ENCODE data around the gene KCNRG.

KCNRG gene, protein sequence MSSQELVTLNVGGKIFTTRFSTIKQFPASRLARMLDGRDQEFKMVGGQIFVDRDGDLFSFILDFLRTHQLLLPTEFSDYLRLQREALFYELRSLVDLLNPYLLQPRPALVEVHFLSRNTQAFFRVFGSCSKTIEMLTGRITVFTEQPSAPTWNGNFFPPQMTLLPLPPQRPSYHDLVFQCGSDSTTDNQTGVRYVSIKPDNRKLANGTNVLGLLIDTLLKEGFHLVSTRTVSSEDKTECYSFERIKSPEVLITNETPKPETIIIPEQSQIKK

DNA sequence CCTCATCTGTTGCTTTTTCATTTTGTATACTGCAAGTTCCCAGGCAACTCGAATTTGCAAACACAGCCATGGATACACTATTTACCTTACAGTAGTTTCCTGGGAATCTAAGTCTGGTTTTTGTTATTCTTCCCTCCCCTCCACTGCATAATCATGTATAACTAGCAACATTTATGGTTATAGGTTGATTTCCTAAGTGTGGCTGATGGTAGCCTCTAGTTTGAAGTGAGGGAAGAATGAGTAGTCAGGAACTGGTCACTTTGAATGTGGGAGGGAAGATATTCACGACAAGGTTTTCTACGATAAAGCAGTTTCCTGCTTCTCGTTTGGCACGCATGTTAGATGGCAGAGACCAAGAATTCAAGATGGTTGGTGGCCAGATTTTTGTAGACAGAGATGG is at the start of gene KCNRG:
TSS of gene KCNRG (plus strand) at position 187 of the 400 bp plus-strand sequence. CDS start at position 237, 50 bp downstream.
- H3K4me3 ChIP-seq (ENCODE audit: low read depth, low read length) = no peak within 1 kb of the TSS
- TF ChIP-seq, protein P1, sequence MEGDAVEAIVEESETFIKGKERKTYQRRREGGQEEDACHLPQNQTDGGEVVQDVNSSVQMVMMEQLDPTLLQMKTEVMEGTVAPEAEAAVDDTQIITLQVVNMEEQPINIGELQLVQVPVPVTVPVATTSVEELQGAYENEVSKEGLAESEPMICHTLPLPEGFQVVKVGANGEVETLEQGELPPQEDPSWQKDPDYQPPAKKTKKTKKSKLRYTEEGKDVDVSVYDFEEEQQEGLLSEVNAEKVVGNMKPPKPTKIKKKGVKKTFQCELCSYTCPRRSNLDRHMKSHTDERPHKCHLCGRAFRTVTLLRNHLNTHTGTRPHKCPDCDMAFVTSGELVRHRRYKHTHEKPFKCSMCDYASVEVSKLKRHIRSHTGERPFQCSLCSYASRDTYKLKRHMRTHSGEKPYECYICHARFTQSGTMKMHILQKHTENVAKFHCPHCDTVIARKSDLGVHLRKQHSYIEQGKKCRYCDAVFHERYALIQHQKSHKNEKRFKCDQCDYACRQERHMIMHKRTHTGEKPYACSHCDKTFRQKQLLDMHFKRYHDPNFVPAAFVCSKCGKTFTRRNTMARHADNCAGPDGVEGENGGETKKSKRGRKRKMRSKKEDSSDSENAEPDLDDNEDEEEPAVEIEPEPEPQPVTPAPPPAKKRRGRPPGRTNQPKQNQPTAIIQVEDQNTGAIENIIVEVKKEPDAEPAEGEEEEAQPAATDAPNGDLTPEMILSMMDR (conservative IDR thresholded peaks at IDR 0.05; ENCODE audit: low read depth, low read length) = no peak
- no peak for DNase-seq (ENCODE audit: low read depth)

DNA sequence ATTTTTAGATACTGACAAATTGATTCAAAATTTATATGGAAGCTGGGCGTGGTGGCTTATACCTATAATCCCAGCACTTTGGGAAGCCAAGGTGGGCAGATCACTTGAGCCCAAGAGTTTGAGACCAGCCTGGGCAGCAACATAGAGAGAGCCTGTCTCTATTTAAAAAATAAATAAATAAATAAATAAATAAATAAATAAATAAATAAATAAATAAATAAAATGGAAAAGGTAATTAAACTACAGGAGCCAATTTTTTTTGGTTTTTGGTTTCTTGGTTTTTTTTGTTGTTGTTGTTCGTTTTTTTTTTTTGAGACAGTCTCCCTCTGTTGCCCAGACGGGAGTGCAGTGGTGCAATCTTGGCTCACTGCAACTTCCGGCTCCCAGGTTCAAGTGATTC is 47.8 kb upstream of the KCNRG start:
- TF ChIP-seq, protein P1 (conservative IDR thresholded peaks at IDR 0.05; ENCODE audit: low read depth, low read length) = no peak
- no peak for DNase-seq (ENCODE audit: low read depth)
- no peak overlapping the region for H3K4me3 ChIP-seq (ENCODE audit: low read depth, low read length)

DNA sequence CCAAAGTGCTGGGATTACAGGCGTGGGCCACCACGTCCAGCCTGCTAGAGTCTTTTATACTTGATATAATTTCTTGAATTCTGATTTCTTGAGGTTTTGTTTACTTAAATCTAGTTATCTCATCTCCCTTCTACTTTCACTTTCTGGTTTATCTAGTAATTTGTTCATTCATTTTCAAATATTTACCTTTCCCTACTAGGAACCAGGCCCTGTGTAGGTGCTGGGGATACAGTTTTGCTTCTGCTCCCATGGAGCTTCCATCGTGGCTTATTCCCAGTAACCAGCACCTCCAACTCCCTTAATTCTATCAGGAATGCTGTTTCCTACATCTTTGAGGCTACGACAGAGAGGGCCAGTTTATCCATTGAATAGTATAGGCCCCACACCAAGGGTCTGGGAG is 42.5 kb upstream of the KCNRG start:
- no peak overlapping the region for H3K4me3 ChIP-seq (ENCODE audit: low read depth, low read length)
- TF ChIP-seq, protein P1 (conservative IDR thresholded peaks at IDR 0.05; ENCODE audit: low read depth, low read length) = no peak
- DNase-seq (ENCODE audit: low read depth) = no peak

- TF ChIP-seq, protein P1 (conservative IDR thresholded peaks at IDR 0.05; ENCODE audit: low read depth, low read length) = no peak
- DNase-seq (ENCODE audit: low read depth) = no peak
- H3K4me3 ChIP-seq (ENCODE audit: low read depth, low read length) = no peak overlapping the region
These were observed 39.4 kb upstream of the KCNRG start for GRCh38 chr13:49975826-49976225.

GRCh38 chr13:49976314-49977258 is 38.7 kb upstream of the KCNRG start:
- TF ChIP-seq, protein P1 (conservative IDR thresholded peaks at IDR 0.05; ENCODE audit: low read depth, low read length) = peak; percentile 98
- peak; percentile 85 for DNase-seq (ENCODE audit: low read depth)
- H3K4me3 ChIP-seq (ENCODE audit: low read depth, low read length) = no peak overlapping the region

- TF ChIP-seq, protein P1 (conservative IDR thresholded peaks at IDR 0.05; ENCODE audit: low read depth, low read length) = no peak
- DNase-seq (ENCODE audit: low read depth) = no peak
- no peak overlapping the region for H3K4me3 ChIP-seq (ENCODE audit: low read depth, low read length)
These were observed 37.3 kb upstream of the KCNRG start for GRCh38 chr13:49977992-49978391.

Data from choroid plexus epithelial cell (primary cell).